ENCODE measurements around the gene TTN.

DNA sequence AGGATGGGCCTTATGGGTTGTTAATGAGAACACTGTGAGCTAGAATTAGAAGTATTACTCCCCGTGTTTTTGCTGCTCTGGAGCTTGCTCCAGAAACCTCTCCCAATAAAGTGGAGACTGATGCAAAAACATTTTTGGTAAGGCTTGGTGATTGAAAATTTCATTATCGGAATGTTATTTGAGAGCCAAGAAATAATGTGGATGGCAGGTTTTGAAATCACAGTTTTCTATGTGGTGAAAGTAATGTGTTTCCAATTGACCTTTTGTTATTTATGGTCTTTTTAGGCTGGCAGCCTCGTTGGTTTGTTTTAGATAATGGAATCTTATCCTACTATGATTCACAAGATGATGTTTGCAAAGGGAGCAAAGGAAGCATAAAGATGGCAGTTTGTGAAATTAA is 321.9 kb downstream of the TTN start:
- no peak for TF ChIP-seq CTCF (IDR thresholded peaks at IDR 0.05)
- no peak for TF ChIP-seq POLR2A (IDR thresholded peaks at IDR 0.05)

All from esophagus squamous epithelium (tissue), 4 donors.